HEK293T (cell line): ENCODE results near the gene OLFML3.

ENCODE experiments used
- ARNT ChIP-seq: fragments of 450-650 bp; IDR thresholded peaks from 2 replicates; pipeline ENCODE4 v1.6.1; 2017; ENCODE audit warnings: mild to moderate bottlenecking
- BHLHE40 ChIP-seq: fragments of 450-650 bp; IDR thresholded peaks from 2 replicates; pipeline ENCODE4 v1.6.1; 2016; ENCODE audit warnings: mild to moderate bottlenecking, moderate library complexity, borderline replicate concordance
- FOXA1 ChIP-seq: fragments of 450-650 bp; IDR thresholded peaks from 2 replicates; pipeline ENCODE4 v1.6.1; 2016; ENCODE audit warnings: mild to moderate bottlenecking
- FOXK2 ChIP-seq: fragments of 450-650 bp; IDR thresholded peaks from 2 replicates; pipeline ENCODE4 v1.6.1; 2016; ENCODE audit warnings: mild to moderate bottlenecking
- FOXM1 ChIP-seq: fragments of 450-650 bp; IDR thresholded peaks from 2 replicates; pipeline ENCODE4 v1.6.1; 2017; ENCODE audit warnings: mild to moderate bottlenecking, borderline replicate concordance
- HDGF ChIP-seq: fragments of 450-650 bp; IDR thresholded peaks from 2 replicates; pipeline ENCODE4 v1.6.1; 2017; ENCODE audit warnings: antibody characterized with exemption, borderline replicate concordance
- L3MBTL2 ChIP-seq: fragments of 450-650 bp; conservative IDR thresholded peaks from 2 replicates; pipeline ENCODE4 v1.6.1; 2016; ENCODE audit warnings: mild to moderate bottlenecking
- LEF1 ChIP-seq: fragments of 450-650 bp; IDR thresholded peaks from 2 replicates; pipeline ENCODE4 v1.6.1; 2017; ENCODE audit warnings: mild to moderate bottlenecking, borderline replicate concordance
- NFRKB ChIP-seq: fragments of 450-650 bp; IDR thresholded peaks from 2 replicates; pipeline ENCODE4 v1.6.1; 2016; ENCODE audit warnings: mild to moderate bottlenecking, moderate library complexity
- SP1 ChIP-seq: fragments of 450-650 bp; IDR thresholded peaks from 2 replicates; pipeline ENCODE4 v1.6.1; 2017
- SUZ12 ChIP-seq: fragments of 450-650 bp; IDR thresholded peaks from 2 replicates; pipeline ENCODE4 v1.6.1; 2016; ENCODE audit warnings: mild to moderate bottlenecking

GRCh38 chr1:114008480-114008941 is 29.2 kb downstream of the OLFML3 start:
- no peak for TF ChIP-seq FOXA1
- TF ChIP-seq SUZ12 = no peak
- TF ChIP-seq L3MBTL2 = no peak
- no peak for TF ChIP-seq HDGF
- TF ChIP-seq FOXM1 = no peak
- no peak for TF ChIP-seq LEF1
- TF ChIP-seq BHLHE40 = no peak
- TF ChIP-seq SP1 = no peak
- TF ChIP-seq NFRKB = no peak
- TF ChIP-seq ARNT = no peak
- no peak for TF ChIP-seq FOXK2
